ENCODE data around the gene R3HDM4.

R3HDM4 gene

DNA sequence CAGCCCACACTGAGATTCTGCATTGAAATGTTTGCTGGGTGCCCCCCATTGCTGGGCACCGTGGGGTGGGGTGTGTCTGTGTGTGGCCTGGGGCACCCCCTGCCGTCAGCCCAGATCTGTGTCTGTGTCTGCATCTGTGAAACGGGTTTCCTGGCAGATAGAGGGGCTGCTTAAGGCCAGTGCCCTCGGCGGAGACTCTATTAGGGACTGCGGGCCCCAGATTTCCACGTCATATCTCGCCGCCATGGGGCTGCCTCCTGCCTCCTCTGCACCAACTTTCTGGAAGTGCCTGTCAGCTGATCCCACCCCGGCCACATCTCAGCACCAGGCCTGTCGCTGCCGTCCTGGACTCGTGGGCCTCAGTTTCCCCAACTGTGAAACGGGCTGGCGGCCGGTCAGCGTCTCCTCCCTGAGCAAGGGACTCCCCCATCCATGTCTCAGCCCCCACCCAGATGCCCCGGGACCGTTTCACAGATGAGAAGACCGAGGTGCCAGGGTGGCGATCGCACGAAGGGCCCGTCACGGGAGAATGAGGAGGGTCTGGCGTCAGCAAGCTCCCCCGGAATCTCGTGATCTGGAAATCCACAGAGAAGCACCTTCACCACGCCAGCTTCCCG, 34.2 kb upstream of the R3HDM4 start:
- no peak for DNase-seq (ENCODE audit: low read depth in 2 of 2)

DNA sequence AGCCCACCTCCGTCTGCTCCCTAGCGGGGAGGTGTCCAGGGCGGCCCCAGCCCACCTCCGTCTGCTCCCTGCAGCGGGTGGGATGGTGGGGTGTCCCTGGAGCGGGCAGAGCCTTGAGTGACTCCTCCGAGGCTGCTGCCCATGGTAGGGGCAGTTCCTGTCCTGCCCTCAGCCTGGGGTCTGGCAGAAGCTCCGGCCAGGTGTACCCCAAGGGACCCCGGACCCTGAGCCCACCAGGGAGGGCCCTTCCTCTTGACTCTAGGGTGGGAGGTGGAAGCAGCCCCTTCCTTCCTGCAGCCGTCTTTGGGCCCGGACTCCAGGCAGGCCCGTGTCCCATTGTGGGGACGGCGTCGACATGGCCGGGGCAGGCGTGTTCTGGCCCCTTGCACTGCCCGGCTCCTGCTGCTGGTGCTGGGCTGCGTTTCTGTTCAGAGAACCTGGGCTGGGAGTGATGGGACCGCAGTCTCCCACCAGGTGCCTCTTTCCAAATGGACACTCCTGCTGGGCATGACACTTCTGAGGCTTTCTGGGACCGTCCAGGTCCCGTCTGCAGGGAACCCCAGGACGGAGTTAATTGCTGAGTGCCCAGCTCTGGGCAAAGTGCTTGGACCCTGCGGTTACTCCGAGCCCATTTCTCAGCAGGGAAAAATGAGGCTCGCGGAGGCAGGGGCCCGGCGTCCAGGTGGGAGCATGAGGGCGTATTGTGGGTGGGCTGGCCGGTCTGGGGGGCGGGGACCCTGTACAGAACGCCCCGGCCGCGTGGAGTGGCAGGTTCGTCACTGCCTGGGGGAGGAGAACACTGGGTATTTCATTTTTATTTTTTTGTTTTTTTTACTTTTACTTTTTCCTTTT, 32.6 kb upstream of the R3HDM4 start:
- DNase-seq (ENCODE audit: low read depth in 2 of 2): no peak

DNA sequence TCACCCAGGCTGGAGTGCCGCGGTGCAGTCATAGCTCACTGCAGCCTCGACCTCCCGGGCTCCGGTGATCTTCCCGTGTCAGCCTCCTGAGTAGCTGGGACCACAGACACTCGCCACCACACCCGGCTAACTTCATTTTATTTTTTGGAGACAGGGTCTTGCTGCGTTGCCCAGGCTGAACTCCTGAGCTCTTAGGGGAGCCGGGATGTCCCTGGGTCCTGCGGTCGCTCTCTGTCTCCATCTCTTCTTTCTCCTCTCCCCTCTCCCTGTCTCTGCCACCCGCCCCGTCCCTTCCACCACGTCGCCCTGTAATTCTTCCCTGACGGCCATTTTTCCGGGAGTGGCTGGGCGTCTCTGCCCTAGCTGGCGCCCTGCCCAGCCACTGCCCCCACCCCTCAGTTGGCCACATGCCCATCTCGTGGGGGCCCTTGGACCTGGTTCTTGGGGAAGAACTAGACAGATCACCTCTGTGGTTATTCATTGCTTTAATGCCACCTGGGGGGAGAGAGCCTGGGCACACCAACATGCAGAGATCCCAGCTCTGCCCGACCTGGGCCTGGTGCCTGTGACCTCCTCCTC, 31.7 kb upstream of the R3HDM4 start:
- DNase-seq (ENCODE audit: low read depth in 2 of 2): no peak

DNA sequence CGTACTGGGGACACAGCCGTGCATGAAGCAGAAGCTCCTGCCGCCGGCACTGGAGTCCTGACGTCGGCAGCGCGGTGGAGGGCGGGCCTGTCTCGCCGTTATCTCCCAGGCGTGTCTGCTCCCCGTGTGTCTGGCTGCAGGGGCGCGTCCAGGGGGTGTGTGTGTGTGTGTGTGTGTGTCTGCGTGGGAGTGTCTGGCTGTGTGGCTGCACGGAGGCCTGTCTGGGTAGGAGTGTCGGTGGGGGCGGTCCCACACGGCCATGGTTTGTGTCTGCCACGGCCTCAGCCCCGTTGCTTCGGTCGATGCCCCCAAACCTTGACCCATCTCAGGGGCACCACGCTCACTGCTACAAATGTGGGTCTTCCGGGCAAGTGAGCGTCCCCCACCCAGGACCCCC, 31.1 kb upstream of the R3HDM4 start:
- no peak for DNase-seq (ENCODE audit: low read depth in 2 of 2)

DNA sequence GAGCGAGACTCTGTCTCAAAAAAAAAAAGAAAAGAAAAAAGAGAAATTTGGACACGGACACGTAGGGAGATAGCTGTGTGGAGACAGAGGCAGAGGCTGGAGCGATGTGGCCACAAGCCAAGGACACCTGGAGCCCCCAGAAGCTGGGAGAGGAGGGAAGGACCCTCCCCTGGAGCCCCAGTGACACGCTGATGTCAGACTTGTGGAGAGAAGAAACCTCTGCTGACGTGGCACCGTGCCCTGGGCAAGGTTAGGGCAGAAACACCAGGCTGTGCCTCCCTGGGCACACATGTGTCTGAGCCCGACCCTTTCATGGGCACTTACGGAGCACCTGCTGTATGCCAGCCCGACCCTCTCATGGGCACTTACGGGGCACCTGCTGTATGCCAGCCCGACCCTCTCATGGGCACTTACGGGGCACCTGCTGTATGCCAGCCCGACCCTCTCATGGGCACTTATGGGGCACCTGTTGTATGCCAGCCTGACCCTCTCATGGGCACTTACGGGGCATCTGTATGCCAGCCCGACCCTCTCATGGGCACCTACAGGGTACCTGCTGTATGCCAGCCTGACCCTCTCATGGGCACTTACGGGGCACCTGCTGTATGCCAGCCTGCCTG, 30.6 kb upstream of the R3HDM4 start:
- DNase-seq (ENCODE audit: low read depth in 2 of 2): no peak

DNA sequence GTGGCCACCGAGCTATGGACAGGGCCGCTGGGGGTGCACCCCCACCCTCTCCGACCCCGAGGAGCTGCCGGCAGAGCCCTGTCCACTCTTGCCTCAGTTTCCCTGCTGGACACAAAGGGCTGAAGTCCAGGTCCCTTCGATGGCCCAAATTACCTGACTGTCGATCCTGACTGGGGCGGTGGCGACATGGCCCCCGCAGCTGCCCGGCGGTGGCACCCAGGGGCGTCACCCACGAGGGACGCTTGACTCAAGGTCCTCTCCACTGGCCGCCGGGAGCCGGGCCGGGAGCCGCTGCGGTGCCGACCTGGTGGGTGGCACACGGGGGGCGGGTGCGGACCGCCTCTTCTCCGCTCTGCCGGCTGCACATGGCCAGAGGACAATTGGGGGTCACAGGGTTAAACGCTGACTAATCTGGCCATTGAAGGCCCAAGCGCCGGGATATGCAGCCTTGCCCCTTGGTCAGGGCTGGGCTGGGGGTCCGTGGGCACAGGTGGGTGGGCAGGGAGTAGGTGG, 29.2 kb upstream of the R3HDM4 start:
- DNase-seq (ENCODE audit: low read depth in 2 of 2): no peak

DNA sequence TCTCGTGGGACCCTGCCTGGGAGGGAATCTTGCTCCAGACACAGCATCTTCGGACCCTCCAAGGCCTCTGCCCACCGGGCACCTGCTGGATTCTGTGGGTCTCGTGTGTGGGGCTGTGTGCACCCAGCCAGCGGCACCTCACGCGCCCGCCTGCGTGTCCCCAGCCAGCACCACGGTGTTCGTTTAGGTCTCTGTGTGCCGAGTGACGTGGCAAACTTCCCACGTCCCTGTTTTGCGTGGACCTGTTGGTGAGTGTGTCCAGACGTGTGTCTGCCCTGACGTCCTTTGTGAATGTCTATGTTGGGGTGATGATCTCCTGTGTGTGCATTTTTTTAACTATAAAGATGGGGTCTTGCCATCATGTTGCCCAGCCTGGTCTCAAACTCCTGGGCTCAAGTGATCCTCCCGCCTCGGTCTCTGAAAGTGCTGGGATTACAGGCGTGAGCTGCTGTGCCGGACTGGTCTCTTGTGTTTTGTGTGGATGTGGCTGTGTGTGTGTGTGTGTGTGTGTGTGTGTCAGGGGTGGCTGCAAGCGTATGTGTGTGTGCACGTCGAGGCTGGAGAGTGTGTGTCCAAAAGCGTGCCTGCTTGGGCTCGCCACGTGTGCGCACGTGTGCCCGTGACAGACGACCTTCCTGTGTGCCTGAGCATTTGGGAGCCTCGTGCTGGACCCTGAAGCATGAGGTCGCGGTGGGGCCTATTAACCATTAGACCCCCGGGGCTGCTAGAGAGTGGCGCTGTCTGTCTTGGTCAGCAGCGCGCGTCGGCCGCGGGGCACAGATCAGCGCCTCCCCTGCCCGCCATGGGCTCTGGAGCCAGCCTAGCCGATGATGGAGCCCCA, 28.5 kb upstream of the R3HDM4 start:
- no peak for DNase-seq (ENCODE audit: low read depth in 2 of 2)

DNA sequence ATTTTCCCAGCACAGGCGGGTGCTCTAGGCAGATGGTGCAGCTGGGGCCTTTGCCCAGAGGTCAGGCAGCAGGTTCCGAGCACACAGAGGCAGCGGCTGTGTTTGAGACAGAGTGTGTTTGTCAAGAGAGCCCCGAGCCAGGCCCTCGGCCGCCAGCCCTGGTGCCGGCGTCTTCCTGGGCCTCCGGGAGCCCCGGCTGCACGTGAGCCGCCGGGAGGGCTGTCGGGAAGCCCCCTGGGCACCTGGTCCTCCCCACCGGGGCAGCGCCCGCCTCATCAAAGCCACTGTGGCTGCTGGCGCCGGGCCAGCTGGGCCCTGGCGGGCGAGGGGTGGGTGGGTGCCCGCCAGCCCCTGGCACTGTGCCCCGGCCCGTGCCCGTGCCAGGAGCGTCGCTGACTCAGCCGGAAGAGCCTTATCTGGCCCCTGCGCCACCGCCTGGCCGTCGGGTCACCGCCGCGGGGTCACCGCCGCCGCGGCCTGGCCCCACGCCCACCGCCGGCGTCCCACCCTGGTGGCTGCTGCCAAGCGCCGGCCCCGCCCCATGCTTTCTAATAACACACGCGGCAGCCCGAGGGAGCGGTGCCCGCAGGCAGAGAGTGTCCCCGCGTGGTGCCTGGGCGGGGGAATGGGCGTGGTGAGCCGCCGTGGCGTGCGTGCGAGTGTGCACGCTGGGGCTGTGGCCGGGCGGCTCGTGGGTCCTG, 27.7 kb upstream of the R3HDM4 start:
- DNase-seq (ENCODE audit: low read depth in 2 of 2): peak; percentile 44 to 60

DNA sequence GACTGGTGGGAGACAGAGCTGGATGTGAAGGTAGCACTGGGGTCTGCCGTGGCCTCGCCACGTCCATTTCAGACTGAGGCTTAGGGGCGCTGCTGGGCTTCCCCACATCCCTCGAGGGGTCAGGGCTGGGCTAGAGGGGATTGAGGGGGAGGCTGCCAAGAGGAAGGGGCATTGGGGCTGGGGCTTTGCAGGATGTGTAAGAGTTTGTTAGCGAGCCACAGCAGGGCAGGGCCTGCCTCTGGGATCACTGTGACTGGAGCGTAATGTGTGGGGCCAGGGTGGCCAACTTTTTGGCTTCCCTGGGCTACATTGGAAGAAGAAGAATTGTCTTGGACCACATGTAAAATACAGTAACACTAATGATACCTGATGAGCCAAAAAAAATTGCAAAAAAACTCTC, 26.9 kb upstream of the R3HDM4 start:
- no peak for DNase-seq (ENCODE audit: low read depth in 2 of 2)

DNA sequence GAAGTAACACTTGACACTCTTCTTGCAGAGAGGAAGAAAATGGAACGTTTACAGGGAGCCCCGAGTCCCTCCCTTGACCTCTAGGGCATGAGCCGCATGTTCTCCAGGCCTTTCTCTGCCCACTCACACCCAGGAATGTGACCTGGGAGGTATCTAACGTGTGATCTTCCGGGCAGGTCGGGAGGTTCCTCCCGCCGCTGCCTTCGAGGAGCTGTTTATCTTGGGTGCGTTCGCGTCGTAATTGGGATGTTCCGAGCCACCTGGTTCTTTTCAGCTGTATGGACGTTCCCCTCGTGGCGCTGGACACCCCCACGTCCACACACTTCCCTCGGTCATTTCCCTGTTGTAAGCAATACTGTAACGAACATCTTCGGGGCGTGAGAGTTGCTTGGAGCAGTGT, 26.4 kb upstream of the R3HDM4 start:
- DNase-seq (ENCODE audit: low read depth in 2 of 2): no peak

DNA sequence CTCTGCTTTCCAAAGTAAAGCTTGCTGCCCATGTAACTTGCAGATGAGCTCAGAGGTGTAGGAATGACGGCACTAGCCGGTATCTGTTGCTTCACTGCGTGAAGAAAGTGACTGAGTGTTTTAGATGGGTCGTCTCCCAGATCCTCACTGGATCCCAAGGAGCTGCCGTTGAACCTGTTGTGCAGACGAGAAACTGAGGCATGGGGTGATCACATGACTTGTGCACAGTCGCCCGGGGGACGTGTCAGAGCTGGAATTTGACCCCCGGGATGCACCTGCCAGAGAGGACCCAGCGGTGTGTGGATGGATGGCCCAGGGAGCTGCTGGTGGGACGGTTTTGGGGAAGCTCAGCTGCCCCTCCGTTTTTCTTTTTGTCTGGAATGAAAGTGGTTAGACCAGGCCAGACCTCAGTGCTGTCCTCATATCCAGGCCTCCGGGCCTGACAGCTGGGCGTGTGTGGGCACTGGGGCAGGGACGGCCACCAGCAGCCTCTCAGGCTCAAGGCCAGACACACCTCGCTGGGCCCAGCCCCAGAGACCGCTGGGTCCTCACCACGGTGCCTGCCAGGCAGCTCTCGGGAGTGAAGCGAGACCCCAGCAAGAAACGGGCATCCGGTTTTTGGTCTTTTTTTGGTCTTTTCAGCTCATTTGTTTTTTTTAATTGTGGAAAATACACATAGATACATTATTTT, 25.4 kb upstream of the R3HDM4 start:
- no peak for DNase-seq (ENCODE audit: low read depth in 2 of 2)

DNA sequence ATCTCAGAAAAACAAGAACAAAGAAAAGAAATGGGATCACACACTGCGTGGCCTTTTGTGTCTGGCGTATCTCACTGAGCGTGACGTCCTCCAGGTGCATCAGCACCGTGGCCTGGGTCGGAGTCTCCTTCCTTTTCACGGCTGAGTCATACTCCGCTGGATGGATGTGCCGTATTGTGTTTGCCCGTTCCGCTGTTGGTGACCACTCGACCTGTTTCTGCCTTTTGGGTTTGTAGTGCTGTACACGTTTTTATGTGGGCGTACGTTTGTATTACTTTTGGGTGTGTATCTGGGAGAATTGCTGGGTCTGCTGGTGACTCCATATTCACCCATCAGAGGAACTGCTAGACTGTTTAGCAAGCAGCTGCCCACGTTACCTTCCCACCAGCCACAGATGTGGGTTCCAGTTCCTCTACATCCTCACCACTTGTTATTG, 24.3 kb upstream of the R3HDM4 start:
- no peak for DNase-seq (ENCODE audit: low read depth in 2 of 2)

DNA sequence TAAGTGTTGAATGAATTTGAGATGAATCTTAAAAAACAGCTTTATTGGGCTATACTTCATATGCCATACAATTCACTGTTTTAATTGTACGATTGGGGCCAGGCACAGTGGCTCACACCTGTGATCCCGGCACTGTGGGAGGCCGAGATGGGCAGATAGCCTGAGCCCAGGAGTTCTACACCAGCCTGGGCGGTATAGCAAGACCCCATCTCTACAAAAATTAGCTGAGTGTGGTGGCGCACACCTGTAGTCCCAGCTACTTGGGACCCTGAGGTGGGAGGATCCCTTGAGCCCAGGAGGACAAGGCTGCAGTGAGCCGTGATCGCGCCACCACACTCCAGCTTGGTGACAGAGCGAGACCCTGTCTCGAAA, 23.1 kb upstream of the R3HDM4 start:
- no peak for DNase-seq (ENCODE audit: low read depth in 2 of 2)

DNA sequence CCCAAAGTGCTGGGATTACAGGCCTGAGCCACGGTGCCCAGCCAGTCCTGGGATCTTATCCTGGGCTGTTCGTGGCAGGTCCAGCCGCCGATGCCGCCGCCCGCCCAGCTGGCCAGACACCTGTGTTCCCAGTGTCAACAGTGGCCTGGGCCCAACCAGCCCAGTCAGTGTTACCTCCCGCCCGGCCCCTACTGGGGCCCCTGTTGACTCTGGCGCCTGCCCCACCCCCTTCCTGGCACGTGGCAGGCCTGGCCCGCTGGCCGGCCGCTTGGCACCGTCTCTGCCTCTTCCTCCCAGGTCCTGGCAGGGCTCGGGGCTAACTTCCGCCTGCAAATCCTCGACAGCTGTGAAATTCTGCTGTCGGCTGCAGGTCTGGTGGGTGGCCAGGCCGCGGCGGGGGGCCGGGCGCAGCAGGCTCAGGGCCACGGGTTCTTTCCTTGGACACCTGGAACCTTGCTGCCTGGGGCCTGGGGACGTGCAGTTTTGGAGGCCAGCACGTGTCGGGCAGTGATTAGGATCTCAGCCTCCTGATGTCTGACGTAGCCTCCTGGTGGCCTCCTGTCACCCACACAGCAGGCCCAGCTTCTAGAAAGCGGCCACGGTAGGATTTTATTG, 22.0 kb upstream of the R3HDM4 start:
- no peak for DNase-seq (ENCODE audit: low read depth in 2 of 2)

DNA sequence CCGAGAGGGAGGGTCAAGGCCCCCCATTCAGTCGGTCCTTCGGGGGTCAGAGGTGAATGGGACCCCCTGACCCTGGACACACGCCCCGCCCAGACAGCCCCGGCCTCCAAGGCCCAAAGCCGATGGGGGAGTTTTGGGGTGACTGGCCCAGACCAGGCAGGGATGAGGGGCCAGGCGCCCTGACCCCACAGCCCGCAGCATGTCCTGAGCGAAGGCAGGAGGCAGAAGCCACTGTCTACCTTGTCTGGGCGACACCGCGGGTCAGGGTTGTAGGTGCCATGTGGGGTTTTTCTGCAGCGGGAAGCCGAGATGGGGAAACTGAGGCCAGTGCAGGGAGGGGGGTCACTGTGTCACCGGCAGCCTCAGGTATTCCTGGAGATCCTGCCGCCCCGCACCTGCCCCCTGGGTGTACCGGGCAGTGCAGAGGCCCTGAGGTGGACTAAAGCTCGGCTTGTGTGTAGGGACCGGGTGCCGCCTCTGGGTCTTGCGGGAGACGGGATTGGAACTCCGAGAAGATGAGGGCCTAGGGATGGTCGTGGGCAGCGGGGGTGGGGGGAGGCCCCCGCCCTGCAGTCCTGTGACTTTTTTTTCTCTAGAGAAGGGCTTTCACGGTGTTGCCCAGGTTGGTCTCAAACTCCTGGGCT, 21.3 kb upstream of the R3HDM4 start:
- no peak for DNase-seq (ENCODE audit: low read depth in 2 of 2)

DNA sequence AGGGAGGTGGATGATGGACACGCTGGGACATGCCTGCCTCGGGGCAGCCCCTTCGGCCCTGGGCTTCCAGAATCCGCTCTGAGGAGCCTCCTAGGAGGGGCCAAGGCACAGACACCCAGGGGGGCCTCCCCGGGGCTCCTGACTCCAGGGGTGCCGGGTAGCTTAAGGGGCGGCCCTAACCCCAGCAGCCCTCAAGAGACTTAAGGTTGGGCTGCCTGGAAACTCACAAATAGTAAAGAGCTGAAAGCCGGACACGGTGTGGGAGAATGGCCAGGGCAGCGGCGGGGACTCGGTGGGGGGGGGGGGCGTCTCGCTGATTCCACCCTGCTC, 20.5 kb upstream of the R3HDM4 start:
- DNase-seq (ENCODE audit: low read depth in 2 of 2): no peak

DNA sequence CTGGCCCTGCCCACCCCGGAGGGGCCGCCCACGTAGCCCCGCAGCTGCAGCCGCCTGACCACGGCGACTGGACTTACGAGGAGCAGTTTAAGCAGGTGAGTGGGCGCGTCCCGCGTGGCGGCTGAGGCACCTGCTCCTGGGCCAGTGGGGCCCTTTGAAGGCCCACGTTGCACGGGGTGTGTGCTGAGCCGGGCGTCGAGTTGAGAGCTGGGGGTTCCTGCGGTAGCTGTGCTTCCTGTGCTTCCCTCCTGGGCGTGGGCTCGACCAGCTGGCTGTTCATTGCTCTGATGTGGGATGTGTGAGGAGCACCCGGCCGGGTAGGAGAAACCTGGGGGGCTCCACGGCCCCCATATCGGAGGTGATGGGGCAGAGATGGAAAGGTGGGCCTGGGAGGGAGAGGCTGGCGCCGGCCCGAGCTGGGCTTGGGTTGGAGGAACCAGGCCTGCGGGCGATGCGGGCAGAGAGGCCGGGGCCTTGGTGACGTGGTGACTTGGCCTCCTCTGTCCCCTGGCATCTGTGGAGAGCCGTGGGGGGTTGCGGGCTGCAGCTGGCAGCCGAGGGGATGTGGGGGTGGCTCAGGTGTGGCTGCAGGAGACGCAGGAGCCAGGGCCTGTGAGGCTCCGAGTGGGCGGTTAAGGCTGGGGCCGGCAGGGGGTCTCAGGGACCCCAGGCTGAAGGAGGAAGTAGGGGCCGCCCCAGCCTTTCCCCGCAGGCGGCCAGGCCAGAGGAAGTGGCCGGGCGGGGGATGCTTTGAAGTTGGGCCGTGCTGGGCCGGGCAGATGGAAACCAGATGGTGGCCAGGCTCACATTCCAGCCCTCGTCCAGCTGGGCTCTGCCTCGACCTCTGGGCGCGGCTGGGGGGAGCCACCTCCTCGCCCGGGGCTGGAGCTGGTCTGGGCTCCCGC, 19.9 kb upstream of the R3HDM4 start:
- no peak for DNase-seq (ENCODE audit: low read depth in 2 of 2)

DNA sequence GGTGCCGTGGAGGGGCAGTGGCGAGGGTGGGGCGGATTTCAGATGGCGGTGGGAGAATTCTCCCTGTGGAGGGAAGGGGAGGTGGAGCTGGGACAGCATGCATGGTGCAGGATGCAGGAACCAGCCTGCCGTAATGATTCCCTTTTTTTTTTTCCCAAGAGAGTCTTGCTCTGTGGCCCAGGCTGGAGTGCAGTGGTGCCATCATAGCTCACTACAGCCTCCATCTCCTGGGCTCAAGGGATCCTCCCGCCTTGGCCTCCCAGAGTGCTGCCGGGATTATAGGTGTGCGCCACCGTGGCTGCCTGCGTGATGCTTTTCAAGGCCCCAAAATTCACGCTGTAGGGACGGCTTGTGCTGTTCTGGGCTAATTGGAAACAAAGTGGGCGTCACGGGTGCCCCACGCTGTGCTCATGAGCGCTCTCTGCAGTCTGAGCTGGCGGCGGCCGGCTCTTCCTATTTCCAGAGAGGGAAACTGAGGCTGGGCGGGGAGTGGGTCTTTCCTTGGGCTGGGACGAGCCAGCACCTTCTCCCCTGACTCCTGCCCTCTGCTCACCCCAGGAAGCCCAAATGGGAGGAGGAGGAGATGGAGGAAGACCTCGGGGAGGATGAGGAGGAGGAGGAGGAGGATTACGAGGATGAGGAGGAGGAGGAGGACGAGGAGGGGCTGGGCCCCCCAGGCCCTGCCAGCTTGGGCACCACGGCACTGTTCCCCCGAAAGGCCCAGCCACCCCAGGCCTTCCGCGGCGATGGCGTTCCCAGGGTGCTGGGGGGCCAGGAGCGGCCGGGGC, 19.0 kb upstream of the R3HDM4 start:
- no peak for DNase-seq (ENCODE audit: low read depth in 2 of 2)

Data from stimulated activated CD8-positive, alpha-beta memory T cell treated with anti-CD3 and anti-CD28 coated beads, Interleukin-7, amount 100 ng/mL, for 1 hour (primary cell).